Mesenchymal stem cell (in vitro differentiated cells and primary cell): ENCODE measurements around the gene ZEB1.

Source experiments
- DNase-seq: peaks from one replicate; pipeline ENCODE4 v3.0.0-alpha.2; 2013
- H2AFZ ChIP-seq: one replicate; pipeline ENCODE4 v1.6.1; 2013; ENCODE audit warnings: low read depth, mild to moderate bottlenecking, control low read depth, inconsistent platforms, low read length, moderate library complexity
- H2AK5ac ChIP-seq: 2 replicates; pipeline ENCODE4 v1.6.1; 2013; ENCODE audit warnings: low read length, moderate library complexity, mild to moderate bottlenecking, inconsistent platforms; ENCODE audit not compliant: severe bottlenecking
- H2BK120ac ChIP-seq: one replicate; pipeline ENCODE4 v1.6.1; 2013; ENCODE audit warnings: low read depth, mild to moderate bottlenecking, inconsistent platforms, low read length, moderate library complexity
- H2BK12ac ChIP-seq, 2 experiments: one replicate each; pipeline ENCODE4 v1.6.1; 2013; ENCODE audit warnings: inconsistent platforms in 2 of 2, low read length in 2 of 2, mild to moderate bottlenecking in 2 of 2, moderate library complexity in 2 of 2, control low read depth in 1 of 2
- H2BK15ac ChIP-seq: one replicate; pipeline ENCODE4 v1.6.1; 2013; ENCODE audit warnings: mild to moderate bottlenecking, low read depth, inconsistent platforms; ENCODE audit not compliant: poor library complexity, severe bottlenecking
- H2BK5ac ChIP-seq: 2 replicates; pipeline ENCODE4 v1.6.1; 2013; ENCODE audit warnings: low read depth, mild to moderate bottlenecking, low read length, control low read depth, inconsistent platforms; ENCODE audit not compliant: poor library complexity, severe bottlenecking
- H3K14ac ChIP-seq, 2 experiments: one replicate each; pipeline ENCODE4 v1.6.1; 2013; ENCODE audit warnings: inconsistent platforms in 2 of 2, low read length in 2 of 2, control low read depth in 1 of 2, mild to moderate bottlenecking in 1 of 2, moderate library complexity in 1 of 2
- H3K18ac ChIP-seq, 2 experiments: one replicate each; pipeline ENCODE4 v1.6.1; 2013; ENCODE audit warnings: inconsistent platforms in 2 of 2, low read length in 2 of 2, control low read depth in 1 of 2, low read depth in 1 of 2, mild to moderate bottlenecking in 1 of 2
- H3K23ac ChIP-seq, 2 experiments: one replicate each; pipeline ENCODE4 v1.6.1; 2013; ENCODE audit warnings: inconsistent platforms in 2 of 2, low read length in 2 of 2, mild to moderate bottlenecking in 2 of 2, moderate library complexity in 2 of 2, control low read depth in 1 of 2
- H3K27ac ChIP-seq: 2 replicates; pipeline ENCODE4 v1.5.1; 2013; ENCODE audit warnings: mild to moderate bottlenecking, moderate library complexity, low read length, control low read depth, inconsistent platforms; ENCODE audit not compliant: poor library complexity, severe bottlenecking
- H3K27me3 ChIP-seq, 2 experiments: 2 replicates each; pipeline versions ENCODE4 v1.6.1 to v1.7.0; 2013; ENCODE audit warnings: low read length in 2 of 2, mild to moderate bottlenecking in 2 of 2, moderate library complexity in 2 of 2, control low read depth in 1 of 2, inconsistent platforms in 1 of 2; ENCODE audit not compliant: control insufficient read depth in 1 of 2, insufficient read depth in 1 of 2
- H3K36me3 ChIP-seq, 2 experiments: 2 replicates each; pipeline versions ENCODE4 v1.6.1 to v1.7.0; 2013; ENCODE audit warnings: low read length in 2 of 2, control low read depth in 1 of 2, inconsistent platforms in 1 of 2, low read depth in 1 of 2, mild to moderate bottlenecking in 1 of 2; ENCODE audit not compliant: insufficient read depth in 2 of 2, control insufficient read depth in 1 of 2
- H3K4ac ChIP-seq, 2 experiments: one replicate each; pipeline ENCODE4 v1.6.1; 2013; ENCODE audit warnings: inconsistent platforms in 2 of 2, low read length in 2 of 2, mild to moderate bottlenecking in 2 of 2, moderate library complexity in 2 of 2, control low read depth in 1 of 2, low read depth in 1 of 2
- H3K4me1 ChIP-seq: 2 replicates; pipeline ENCODE4 v1.6.1; 2013; ENCODE audit warnings: low read depth, low read length, control low read depth; ENCODE audit not compliant: control insufficient read depth, insufficient read depth
- H3K4me2 ChIP-seq: 2 replicates; pipeline ENCODE4 v1.6.1; 2013; ENCODE audit warnings: low read length, mild to moderate bottlenecking, inconsistent platforms; ENCODE audit not compliant: poor library complexity, severe bottlenecking
- H3K4me3 ChIP-seq, 2 experiments: 2 replicates each; pipeline versions ENCODE4 v1.5.1 to v1.7.0; 2013; ENCODE audit warnings: low read length in 2 of 2, mild to moderate bottlenecking in 2 of 2, control low read depth in 1 of 2, low read depth in 1 of 2; ENCODE audit not compliant: insufficient read depth in 1 of 2
- H3K79me1 ChIP-seq: replicated peaks from 2 replicates; pipeline ENCODE4 v1.6.1; 2013; ENCODE audit warnings: mild to moderate bottlenecking, control low read depth, low read length, inconsistent platforms; ENCODE audit not compliant: poor library complexity, severe bottlenecking
- H3K9ac ChIP-seq: 2 replicates; pipeline ENCODE4 v1.7.0; 2013; ENCODE audit warnings: mild to moderate bottlenecking, low read length, moderate library complexity
- H3K9me3 ChIP-seq: 2 replicates; pipeline ENCODE4 v1.7.0; 2013; ENCODE audit warnings: mild to moderate bottlenecking, low read length; ENCODE audit not compliant: control insufficient read depth
- H4K8ac ChIP-seq: one replicate; pipeline ENCODE4 v1.6.1; 2013; ENCODE audit warnings: inconsistent platforms, mild to moderate bottlenecking, low read length, moderate library complexity
- H4K91ac ChIP-seq: one replicate; pipeline ENCODE4 v1.6.1; 2013; ENCODE audit warnings: mild to moderate bottlenecking, low read length, inconsistent platforms
- WGBS: methylation state at CpG from one replicate; pipeline ENCODE4 v1.1.7; 2013; ENCODE audit warnings: mixed read lengths; 5-methylcytosine and 5-hydroxymethylcytosine counted together

ZEB1 gene

GRCh38 chr10:31393844-31394243 lies 74.8 kb downstream of the ZEB1 start:
- Histone ChIP-seq H2BK12ac (no peak overlapping the region), H3K9me3 (no peaks in the 10 kb centered on the region), H3K23ac (no peak overlapping the region), H4K8ac (no peak overlapping the region), H3K4me1 (no peaks in the 10 kb centered on the region), H3K36me3 (peaks cover 0 to 73% of the 10 kb centered on the region in 2 experiments), H3K14ac (no peak overlapping the region), H2BK120ac (no peak overlapping the region), H2AK5ac (no peak overlapping the region), H2BK5ac (no peak overlapping the region), H3K4me3 (no peak overlapping the region), H2BK15ac (no peak overlapping the region), H3K79me1 (peaks cover 19% of the 10 kb centered on the region), H4K91ac (no peak overlapping the region), H3K4ac (no peak overlapping the region), H3K27me3 (no peaks in the 10 kb centered on the region), H2AFZ (no peak overlapping the region), H3K18ac (no peak overlapping the region), H3K27ac (no peak overlapping the region), H3K4me2 (no peak overlapping the region), H3K9ac (no peak overlapping the region)
- DNase-seq = no peak
- no CpG with 5 or more reads among the region's 1 CpG for WGBS

DNA sequence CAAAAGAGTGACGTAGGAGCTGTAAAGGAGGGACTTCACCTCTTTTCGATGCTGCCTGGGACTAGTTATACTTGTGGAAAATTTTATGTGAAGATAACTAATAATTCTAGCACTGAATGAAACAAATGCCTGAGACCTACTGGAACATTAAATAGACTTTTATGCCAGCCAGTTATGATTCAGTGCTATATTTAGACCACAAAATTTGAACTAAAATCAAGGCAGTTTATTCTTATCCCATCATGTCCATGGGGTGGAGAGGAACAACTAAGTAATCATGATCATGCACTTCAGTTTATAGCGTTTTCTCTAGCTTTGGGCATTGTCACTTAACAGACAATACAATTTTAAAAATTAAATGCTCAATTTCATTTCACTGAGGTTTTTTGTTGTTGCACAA lies 76.7 kb downstream of the ZEB1 start:
- no peak overlapping the region for H3K4ac ChIP-seq
- H4K91ac ChIP-seq = no peak overlapping the region
- 94% methylated on average over 2 of the region's 3 CpGs for WGBS
- H4K8ac ChIP-seq = no peak overlapping the region
- no peaks in the 10 kb centered on the region for H3K9me3 ChIP-seq
- H2BK5ac ChIP-seq = no peak overlapping the region
- no peak overlapping the region for H3K23ac ChIP-seq
- no peak overlapping the region for H2AK5ac ChIP-seq
- H3K9ac ChIP-seq = peak overlapping the region; percentile 17
- peaks cover 0 to 58% of the 10 kb centered on the region in 2 experiments for H3K36me3 ChIP-seq
- H3K4me3 ChIP-seq = no peak overlapping the region
- H2BK120ac ChIP-seq = no peak overlapping the region
- no peak overlapping the region for H2BK12ac ChIP-seq
- H3K79me1 ChIP-seq = peaks cover 21% of the 10 kb centered on the region
- no peak for DNase-seq
- no peak overlapping the region for H3K18ac ChIP-seq
- H3K27me3 ChIP-seq = no peaks in the 10 kb centered on the region
- no peak overlapping the region for H2AFZ ChIP-seq
- no peaks in the 10 kb centered on the region for H3K4me1 ChIP-seq
- H3K27ac ChIP-seq = no peak overlapping the region
- H3K14ac ChIP-seq = no peak overlapping the region
- no peak overlapping the region for H2BK15ac ChIP-seq
- H3K4me2 ChIP-seq = no peak overlapping the region

GRCh38 chr10:31396376-31396775 lies 77.4 kb downstream of the ZEB1 start:
- Histone ChIP-seq H3K27ac (no peak overlapping the region), H3K4me1 (no peaks in the 10 kb centered on the region), H3K36me3 (peaks cover 0 to 55% of the 10 kb centered on the region in 2 experiments), H3K18ac (no peak overlapping the region), H3K9me3 (no peaks in the 10 kb centered on the region), H3K14ac (no peak overlapping the region), H3K9ac (peak overlapping the region; percentile 17), H2BK15ac (no peak overlapping the region), H3K79me1 (peaks cover 19% of the 10 kb centered on the region), H3K27me3 (no peaks in the 10 kb centered on the region), H4K91ac (no peak overlapping the region), H3K4me2 (no peak overlapping the region), H3K4me3 (no peak overlapping the region), H4K8ac (no peak overlapping the region), H3K23ac (no peak overlapping the region), H2AFZ (no peak overlapping the region), H2BK5ac (no peak overlapping the region), H2BK120ac (no peak overlapping the region), H3K4ac (no peak overlapping the region), H2BK12ac (no peak overlapping the region), H2AK5ac (no peak overlapping the region)
- no peak for DNase-seq

GRCh38 chr10:31397852-31398251 lies 78.8 kb downstream of the ZEB1 start:
- Histone ChIP-seq H3K27ac (no peak overlapping the region), H3K9me3 (no peaks in the 10 kb centered on the region), H3K4me1 (no peaks in the 10 kb centered on the region), H4K8ac (no peak overlapping the region), H2AFZ (no peak overlapping the region), H2BK12ac (no peak overlapping the region), H3K79me1 (peaks cover 19% of the 10 kb centered on the region), H3K27me3 (no peaks in the 10 kb centered on the region), H3K14ac (no peak overlapping the region), H3K18ac (no peak overlapping the region), H3K4ac (no peak overlapping the region), H3K23ac (no peak overlapping the region), H2BK120ac (no peak overlapping the region), H2AK5ac (no peak overlapping the region), H4K91ac (no peak overlapping the region), H3K4me3 (no peak overlapping the region), H2BK5ac (no peak overlapping the region), H3K9ac (no peak overlapping the region), H3K36me3 (peaks cover 0 to 55% of the 10 kb centered on the region in 2 experiments), H3K4me2 (no peak overlapping the region), H2BK15ac (no peak overlapping the region)
- DNase-seq = no peak
- no CpG with 5 or more reads among the region's 1 CpG for WGBS
